ENCODE results near the gene DR1. TPM values are rescaled to one million over a fixed set of nuclear protein-coding genes. Genes with fewer than 3 reads are reported as not detected.
A peak's percentile ranks its signal among the peaks of the same experiment; 100 is the strongest.

Gene DR1
- total RNA-seq, 1 donor from 2014 or later, result 76.9 TPM

- Histone ChIP-seq H3K27me3 (ENCODE audit: insufficient read depth, low read length) (no peaks in the 10 kb centered on the region), H3K36me3 (ENCODE audit: insufficient read depth, low read length) (peaks cover 15% of the 10 kb centered on the region), H3K4me1 (ENCODE audit: insufficient read depth, low read length) (peaks cover 3% of the 10 kb centered on the region), H3K9ac (ENCODE audit: low read length) (no peak overlapping the region), H3K4me3 (ENCODE audit: insufficient read depth, low read depth, low read length) (no peak overlapping the region), H3K9me3 (ENCODE audit: insufficient read depth, low read depth, low read length) (no peaks in the 10 kb centered on the region), H3K4me2 (ENCODE audit: low read length) (no peak overlapping the region), H3K27ac (ENCODE audit: low read depth, low read length) (no peak overlapping the region), H4K20me1 (ENCODE audit: insufficient read depth, low read length) (peaks cover 73% of the 10 kb centered on the region), H2AFZ (ENCODE audit: low read depth, low read length) (no peak overlapping the region), H3K79me2 (ENCODE audit: insufficient read depth, low read length) (peaks cover 99% of the 10 kb centered on the region)
- peaks cover 22% of the 10 kb centered on the region for H3K4me1 Mint-ChIP-seq (ENCODE audit: low read depth, unreplicated experiment)
- H3K27me3 Mint-ChIP-seq (ENCODE audit: low read depth, unreplicated experiment), result no peaks in the 10 kb centered on the region
- DNase-seq (ENCODE audit: low read depth) (no peak), FAIRE-seq (no peak)
- H3K27ac Mint-ChIP-seq (ENCODE audit: unreplicated experiment), result peak overlapping the region; percentile 26
- TF ChIP-seq, protein P1, sequence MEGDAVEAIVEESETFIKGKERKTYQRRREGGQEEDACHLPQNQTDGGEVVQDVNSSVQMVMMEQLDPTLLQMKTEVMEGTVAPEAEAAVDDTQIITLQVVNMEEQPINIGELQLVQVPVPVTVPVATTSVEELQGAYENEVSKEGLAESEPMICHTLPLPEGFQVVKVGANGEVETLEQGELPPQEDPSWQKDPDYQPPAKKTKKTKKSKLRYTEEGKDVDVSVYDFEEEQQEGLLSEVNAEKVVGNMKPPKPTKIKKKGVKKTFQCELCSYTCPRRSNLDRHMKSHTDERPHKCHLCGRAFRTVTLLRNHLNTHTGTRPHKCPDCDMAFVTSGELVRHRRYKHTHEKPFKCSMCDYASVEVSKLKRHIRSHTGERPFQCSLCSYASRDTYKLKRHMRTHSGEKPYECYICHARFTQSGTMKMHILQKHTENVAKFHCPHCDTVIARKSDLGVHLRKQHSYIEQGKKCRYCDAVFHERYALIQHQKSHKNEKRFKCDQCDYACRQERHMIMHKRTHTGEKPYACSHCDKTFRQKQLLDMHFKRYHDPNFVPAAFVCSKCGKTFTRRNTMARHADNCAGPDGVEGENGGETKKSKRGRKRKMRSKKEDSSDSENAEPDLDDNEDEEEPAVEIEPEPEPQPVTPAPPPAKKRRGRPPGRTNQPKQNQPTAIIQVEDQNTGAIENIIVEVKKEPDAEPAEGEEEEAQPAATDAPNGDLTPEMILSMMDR (IDR thresholded peaks at IDR 0.05; ENCODE audit: insufficient read depth, low read depth, low read length), result no peak
- TF ChIP-seq EZH2 (IDR thresholded peaks at IDR 0.05; ENCODE audit: insufficient read depth, low read length), result no peak
- H3K4me3 Mint-ChIP-seq (ENCODE audit: unreplicated experiment), result no peak overlapping the region
- peaks cover 2% of the 10 kb centered on the region for H3K36me3 Mint-ChIP-seq (ENCODE audit: low read depth, unreplicated experiment)
- H3K9me3 Mint-ChIP-seq (ENCODE audit: unreplicated experiment), result no peaks in the 10 kb centered on the region
These were observed 6.7 kb downstream of the DR1 start for GRCh38 chr1:93352376-93352775.

GRCh38 chr1:93353286-93353685 lies 7.6 kb downstream of the DR1 start:
- Histone ChIP-seq H3K36me3 (ENCODE audit: insufficient read depth, low read length) (peaks cover 24% of the 10 kb centered on the region), H3K9me3 (ENCODE audit: insufficient read depth, low read depth, low read length) (no peaks in the 10 kb centered on the region), H4K20me1 (ENCODE audit: insufficient read depth, low read length) (peaks cover 70% of the 10 kb centered on the region), H2AFZ (ENCODE audit: low read depth, low read length) (no peak overlapping the region), H3K79me2 (ENCODE audit: insufficient read depth, low read length) (peaks cover 99% of the 10 kb centered on the region), H3K4me3 (ENCODE audit: insufficient read depth, low read depth, low read length) (no peak overlapping the region), H3K4me1 (ENCODE audit: insufficient read depth, low read length) (peaks cover 3% of the 10 kb centered on the region), H3K9ac (ENCODE audit: low read length) (peak overlapping the region; percentile 40), H3K27ac (ENCODE audit: low read depth, low read length) (no peak overlapping the region), H3K4me2 (ENCODE audit: low read length) (peak overlapping the region; percentile 13), H3K27me3 (ENCODE audit: insufficient read depth, low read length) (no peaks in the 10 kb centered on the region)
- no peaks in the 10 kb centered on the region for H3K27me3 Mint-ChIP-seq (ENCODE audit: low read depth, unreplicated experiment)
- H3K9me3 Mint-ChIP-seq (ENCODE audit: unreplicated experiment), result no peaks in the 10 kb centered on the region
- TF ChIP-seq EZH2 (IDR thresholded peaks at IDR 0.05; ENCODE audit: insufficient read depth, low read length), result no peak
- TF ChIP-seq, protein P1 (IDR thresholded peaks at IDR 0.05; ENCODE audit: insufficient read depth, low read depth, low read length), result no peak
- DNase-seq (ENCODE audit: low read depth), result peak; percentile 12
- H3K27ac Mint-ChIP-seq (ENCODE audit: unreplicated experiment), result no peak overlapping the region
- no peaks in the 10 kb centered on the region for H3K36me3 Mint-ChIP-seq (ENCODE audit: low read depth, unreplicated experiment)
- no peak overlapping the region for H3K4me3 Mint-ChIP-seq (ENCODE audit: unreplicated experiment)
- H3K4me1 Mint-ChIP-seq (ENCODE audit: low read depth, unreplicated experiment), result peaks cover 22% of the 10 kb centered on the region
- no peak for FAIRE-seq

GRCh38 chr1:93354749-93355148 lies 9.0 kb downstream of the DR1 start:
- no peaks in the 10 kb centered on the region for H3K9me3 ChIP-seq (ENCODE audit: insufficient read depth, low read depth, low read length)
- H3K36me3 ChIP-seq (ENCODE audit: insufficient read depth, low read length), result peaks cover 35% of the 10 kb centered on the region
- no peaks in the 10 kb centered on the region for H3K4me1 ChIP-seq (ENCODE audit: insufficient read depth, low read length)
- no peak overlapping the region for H3K4me3 ChIP-seq (ENCODE audit: insufficient read depth, low read depth, low read length)
- Mint-ChIP-seq H3K36me3 (ENCODE audit: low read depth, unreplicated experiment) (no peaks in the 10 kb centered on the region), H3K4me1 (ENCODE audit: low read depth, unreplicated experiment) (peaks cover 19% of the 10 kb centered on the region), H3K9me3 (ENCODE audit: unreplicated experiment) (no peaks in the 10 kb centered on the region), H3K4me3 (ENCODE audit: unreplicated experiment) (no peak overlapping the region), H3K27ac (ENCODE audit: unreplicated experiment) (no peak overlapping the region), H3K27me3 (ENCODE audit: low read depth, unreplicated experiment) (no peaks in the 10 kb centered on the region)
- H3K4me2 ChIP-seq (ENCODE audit: low read length), result no peak overlapping the region
- no peaks in the 10 kb centered on the region for H3K27me3 ChIP-seq (ENCODE audit: insufficient read depth, low read length)
- peaks cover 99% of the 10 kb centered on the region for H3K79me2 ChIP-seq (ENCODE audit: insufficient read depth, low read length)
- H3K9ac ChIP-seq (ENCODE audit: low read length), result no peak overlapping the region
- FAIRE-seq (no peak), DNase-seq (ENCODE audit: low read depth) (no peak)
- H4K20me1 ChIP-seq (ENCODE audit: insufficient read depth, low read length), result peaks cover 69% of the 10 kb centered on the region
- no peak overlapping the region for H3K27ac ChIP-seq (ENCODE audit: low read depth, low read length)
- TF ChIP-seq EZH2 (IDR thresholded peaks at IDR 0.05; ENCODE audit: insufficient read depth, low read length), result no peak
- TF ChIP-seq, protein P1 (IDR thresholded peaks at IDR 0.05; ENCODE audit: insufficient read depth, low read depth, low read length), result no peak
- H2AFZ ChIP-seq (ENCODE audit: low read depth, low read length), result no peak overlapping the region
